H1 (cell line): ENCODE data around the gene TBC1D16. TPM values are rescaled to one million over a fixed set of nuclear protein-coding genes. Genes with fewer than 3 reads are reported as not detected.
A peak's percentile ranks its signal among the peaks of the same experiment; 100 is the strongest.

ENCODE experiments used
- CTCF ChIA-PET: fragments of 300-600 bp; sonication (Branson Sonifier 250); formaldehyde crosslinking; loops from one replicate; lab custom pipeline; 2021; ENCODE audit not compliant: partially characterized antibody; lab: Charles Lee
- POLR2A ChIA-PET: fragments of 300-600 bp; sonication (Branson Sonifier 250); formaldehyde crosslinking; loops from one replicate; lab custom pipeline; 2021; ENCODE audit warnings: inconsistent platforms; ENCODE audit not compliant: partially characterized antibody; lab: Charles Lee
- DNase-seq, 2 experiments: peaks; one replicate each; pipeline versions ENCODE4 v3.0.0 to v3.0.0-alpha.2; 2010 to 2022; ENCODE audit warnings: low spot score in 2 of 2, low read depth in 1 of 2, mixed read lengths in 1 of 2
- FAIRE-seq: peaks from 2 replicates; lab custom pipeline; 2011; peaks lifted over from hg19 to GRCh38; lab: Jason Lieb, UNC
- H2AFZ ChIP-seq: 2 replicates; pipeline ENCODE4 v1.8.1; 2012; ENCODE audit warnings: low read length, inconsistent platforms
- H2AK5ac ChIP-seq: 2 replicates; pipeline ENCODE4 v1.6.1; 2013; ENCODE audit warnings: low read depth, low read length
- H2BK120ac ChIP-seq: replicated peaks from 2 replicates; pipeline ENCODE3; 2013; ENCODE audit warnings: low read depth, low read length, inconsistent platforms
- H2BK12ac ChIP-seq: 2 replicates; pipeline ENCODE4 v1.6.1; 2013; ENCODE audit warnings: low read depth, low read length
- H2BK15ac ChIP-seq: 2 replicates; pipeline ENCODE4 v1.6.1; 2013; ENCODE audit warnings: low read length
- H2BK20ac ChIP-seq: 2 replicates; pipeline ENCODE4 v1.6.1; 2013; ENCODE audit warnings: low read length
- H2BK5ac ChIP-seq: 2 replicates; pipeline ENCODE4 v1.6.1; 2013; ENCODE audit warnings: low read depth, low read length
- H3K14ac ChIP-seq: 2 replicates; pipeline ENCODE4 v1.6.1; 2013; ENCODE audit warnings: inconsistent platforms; ENCODE audit not compliant: insufficient read length
- H3K18ac ChIP-seq: 2 replicates; pipeline ENCODE4 v1.6.1; 2013; ENCODE audit warnings: low read length; ENCODE audit errors: extremely low read depth
- H3K23ac ChIP-seq: 2 replicates; pipeline ENCODE4 v1.6.1; 2013; ENCODE audit warnings: inconsistent platforms; ENCODE audit not compliant: insufficient read length
- H3K23me2 ChIP-seq: 2 replicates; pipeline ENCODE4 v1.6.1; 2013; ENCODE audit warnings: low read depth, low read length
- H3K27ac ChIP-seq: 2 replicates; pipeline ENCODE4 v1.6.1; 2011; ENCODE audit warnings: low read depth, low read length, inconsistent platforms
- H3K27me3 ChIP-seq, 4 experiments: replicated peaks in 1 of 4; 1 replicate in 1 of 4; 2 replicates in 3 of 4; pipeline versions ENCODE4 v1.6.1 to v1.8.1; 2011 to 2013; ENCODE audit warnings: low read length in 3 of 4, mild to moderate bottlenecking in 3 of 4, inconsistent platforms in 2 of 4, mixed read lengths in 2 of 4, moderate library complexity in 1 of 4; ENCODE audit not compliant: control insufficient read depth in 3 of 4, insufficient read depth in 3 of 4; ENCODE audit errors: extremely low read depth in 1 of 4
- H3K36me3 ChIP-seq, 4 experiments: 2 replicates each; pipeline versions ENCODE4 v1.6.1 to v1.8.1; 2011 to 2013; ENCODE audit warnings: mild to moderate bottlenecking in 4 of 4, low read length in 3 of 4, moderate library complexity in 2 of 4, control low read depth in 1 of 4, inconsistent platforms in 1 of 4; ENCODE audit not compliant: insufficient read depth in 4 of 4, control insufficient read depth in 2 of 4
- H3K4ac ChIP-seq: replicated peaks from 2 replicates; pipeline ENCODE3; 2013; ENCODE audit warnings: low read length, low read depth, mixed read lengths, inconsistent platforms; ENCODE audit not compliant: insufficient read length
- H3K4me1 ChIP-seq, 4 experiments: replicated peaks in 1 of 4; 1 replicate in 1 of 4; 2 replicates in 3 of 4; pipeline versions ENCODE4 v1.6.1 to v1.8.1; 2011 to 2013; ENCODE audit warnings: low read length in 3 of 4, inconsistent platforms in 2 of 4, mixed read lengths in 1 of 4; ENCODE audit not compliant: insufficient read depth in 4 of 4, control insufficient read depth in 3 of 4
- H3K4me2 ChIP-seq, 2 experiments: 2 replicates each; pipeline versions ENCODE4 v1.6.1 to v1.8.1; 2011 to 2013; ENCODE audit warnings: low read depth in 2 of 2, low read length in 2 of 2, control low read depth in 1 of 2, inconsistent platforms in 1 of 2, mild to moderate bottlenecking in 1 of 2; ENCODE audit not compliant: insufficient read depth in 1 of 2
- H3K4me3 ChIP-seq, 4 experiments: fragments of 200-600, 300-600 bp in 1 of 4; sonication (generic), shearing (Covaris generic), sonication (Bioruptor Twin) in 1 of 4; 2 replicates each; pipeline versions ENCODE4 v1.5.1 to v1.8.1; 2011 to 2016; ENCODE audit warnings: low read length in 4 of 4, low read depth in 3 of 4, control low read depth in 2 of 4, inconsistent platforms in 2 of 4, mild to moderate bottlenecking in 2 of 4, mixed read lengths in 1 of 4, moderate library complexity in 1 of 4; ENCODE audit not compliant: insufficient read depth in 2 of 4; ENCODE audit errors: extremely low read depth in 1 of 4
- H3K56ac ChIP-seq: replicated peaks from 2 replicates; pipeline ENCODE3; 2013; ENCODE audit warnings: low read depth, mild to moderate bottlenecking, mixed read lengths, low read length, inconsistent platforms; ENCODE audit not compliant: insufficient read length
- H3K79me1 ChIP-seq: 2 replicates; pipeline ENCODE4 v1.6.1; 2013; ENCODE audit warnings: low read depth, low read length, control low read depth
- H3K79me2 ChIP-seq, 2 experiments: 2 replicates each; pipeline versions ENCODE4 v1.6.1 to v1.8.1; 2012 to 2013; ENCODE audit warnings: low read length in 2 of 2, mild to moderate bottlenecking in 2 of 2, inconsistent platforms in 1 of 2; ENCODE audit not compliant: insufficient read depth in 2 of 2, control insufficient read depth in 1 of 2
- H3K9ac ChIP-seq, 4 experiments: replicated peaks in 1 of 4; 1 replicate in 1 of 4; 2 replicates in 3 of 4; pipeline versions ENCODE4 v1.6.1 to v1.8.1; 2011 to 2013; ENCODE audit warnings: low read depth in 3 of 4, low read length in 3 of 4, control low read depth in 2 of 4, mild to moderate bottlenecking in 2 of 4, moderate library complexity in 2 of 4, inconsistent platforms in 1 of 4; ENCODE audit errors: extremely low read depth in 1 of 4
- H3K9me3 ChIP-seq, 2 experiments: 2 replicates each; pipeline versions ENCODE4 v1.6.1 to v1.8.1; 2012 to 2013; ENCODE audit warnings: mild to moderate bottlenecking in 2 of 2, moderate library complexity in 2 of 2, control low read depth in 1 of 2, inconsistent platforms in 1 of 2, low read depth in 1 of 2, low read length in 1 of 2, mixed read lengths in 1 of 2; ENCODE audit not compliant: insufficient read depth in 2 of 2
- H4K20me1 ChIP-seq, 2 experiments: replicated peaks in 1 of 2; 2 replicates each; pipeline versions ENCODE3 to v1.8.1; 2011 to 2013; ENCODE audit warnings: inconsistent platforms in 2 of 2, low read length in 2 of 2, mild to moderate bottlenecking in 1 of 2; ENCODE audit not compliant: insufficient read depth in 2 of 2, control insufficient read depth in 1 of 2
- H4K5ac ChIP-seq: 2 replicates; pipeline ENCODE4 v1.6.1; 2013; ENCODE audit warnings: low read length, low read depth, mixed read lengths, inconsistent platforms; ENCODE audit not compliant: insufficient read length
- H4K8ac ChIP-seq: 2 replicates; pipeline ENCODE4 v1.8.0; 2013; ENCODE audit warnings: mild to moderate bottlenecking, moderate library complexity, low read length, inconsistent platforms; ENCODE audit not compliant: insufficient read depth; ENCODE audit errors: extremely low read depth
- H4K91ac ChIP-seq: replicated peaks from 2 replicates; pipeline ENCODE3; 2013; ENCODE audit warnings: low read length, mixed read lengths, inconsistent platforms; ENCODE audit not compliant: insufficient read length
- BACH1 ChIP-seq: IDR thresholded peaks from 2 replicates; pipeline ENCODE4 v1.6.1; 2012; ENCODE audit warnings: low read length, improper control_type of control experiment
- CBX8 ChIP-seq: fragments of 300-800, 300-1000 bp; sonication (generic); IDR thresholded peaks from 2 replicates; pipeline ENCODE4 v1.7.1; 2016; ENCODE audit warnings: low read depth, low read length, borderline replicate concordance
- CEBPB ChIP-seq: IDR thresholded peaks from 2 replicates; pipeline ENCODE4 v1.6.1; 2012; ENCODE audit warnings: low read depth, low read length
- CREB1 ChIP-seq: IDR thresholded peaks from 2 replicates; pipeline ENCODE4 v1.6.1; 2012; ENCODE audit warnings: inconsistent platforms
- CTCF ChIP-seq, 3 experiments: IDR thresholded peaks; 1 replicate in 2 of 3; 2 replicates in 1 of 3; pipeline versions ENCODE4 v1.5.1 to v1.6.1; 2011; ENCODE audit warnings: low read length in 3 of 3, mild to moderate bottlenecking in 3 of 3, inconsistent platforms in 2 of 3, low read depth in 1 of 3, moderate library complexity in 1 of 3; ENCODE audit not compliant: insufficient read depth in 1 of 3; ENCODE audit errors: control extremely low read depth in 1 of 3
- HDAC2 ChIP-seq, 2 experiments: fragments of 300-600 bp in 1 of 2; sonication (generic) in 1 of 2; IDR thresholded peaks; 2 replicates each; pipeline ENCODE4 v1.6.1; 2011 to 2012; ENCODE audit warnings: low read depth in 2 of 2, low read length in 2 of 2, mild to moderate bottlenecking in 2 of 2, moderate library complexity in 2 of 2, borderline replicate concordance in 1 of 2, inconsistent platforms in 1 of 2
- POLR2A ChIP-seq, 2 experiments: IDR thresholded peaks; 1 replicate in 1 of 2; 2 replicates in 1 of 2; pipeline ENCODE4 v1.6.1; 2011; ENCODE audit warnings: low read depth in 2 of 2, low read length in 2 of 2, mild to moderate bottlenecking in 2 of 2; ENCODE audit errors: control extremely low read depth in 1 of 2
- SIX5 ChIP-seq: IDR thresholded peaks from 2 replicates; pipeline ENCODE4 v1.6.1; 2011; ENCODE audit warnings: mild to moderate bottlenecking, low read depth, low read length
- SP1 ChIP-seq: IDR thresholded peaks from 2 replicates; pipeline ENCODE4 v1.6.1; 2011; ENCODE audit warnings: low read depth, low read length
- SRF ChIP-seq: IDR thresholded peaks from 2 replicates; pipeline ENCODE4 v1.6.1; 2011; ENCODE audit warnings: mild to moderate bottlenecking, low read depth, low read length, moderate library complexity
- YY1 ChIP-seq: IDR thresholded peaks from 2 replicates; pipeline ENCODE4 v1.6.1; 2011; ENCODE audit warnings: low read depth, mild to moderate bottlenecking, low read length
- WGBS, 2 experiments: shearing (Covaris generic) in 1 of 2; methylation state at CpG; one replicate each; pipeline versions ENCODE4 v1.1.6 to v1.1.7; 2013 to 2015; ENCODE audit warnings: low lambda C conversion rate in 2 of 2, mixed read lengths in 2 of 2, inconsistent platforms in 1 of 2, low coverage in 1 of 2, missing lambda C conversion rate in 1 of 2; ENCODE audit not compliant: insufficient replicate concordance in 2 of 2, insufficient coverage in 1 of 2, insufficient read length in 1 of 2; ENCODE audit errors: extremely low coverage in 1 of 2, missing lambda C conversion rate in 1 of 2; 5-methylcytosine and 5-hydroxymethylcytosine counted together
- polyA plus RNA-seq, 7 experiments: library from polyadenylated mRNA; depleted of rRNA in 3 of 7; stranded (reverse) in 5 of 7; unstranded in 2 of 7; fragments of >200 nt in 5 of 7; fragments of 200-250 nt in 2 of 7; gene quantifications; 1 replicate in 5 of 7; 2 replicates in 1 of 7; 4 replicates in 1 of 7; pipeline versions ENCODE4 v1.2.1 to v1.2.3, GENCODE V29; 2011 to 2013; ENCODE audit warnings: missing spikeins in 2 of 7, mixed read lengths in 2 of 7
- total RNA-seq: library from RNA; stranded (reverse); fragmentation: NEBNext Ultra II Directional; extraction: Animal tissue kit (Norgen Biotek cat#: 25700); gene quantifications from 2 replicates; pipeline ENCODE4 v1.2.1, GENCODE V29; 2021

Gene TBC1D16
- total and polyA plus RNA-seq, 2 of the 8 experiments (the other 6 are each of a cell fraction or from before 2014, with no cell fraction given): 21.1 to 109 TPM

- H4K5ac ChIP-seq: no peak overlapping the region
- no peak overlapping the region for H3K4me3 ChIP-seq
- H3K9ac ChIP-seq: no peak overlapping the region
- CTCF ChIA-PET: interaction anchor here (0.6 to 4.8 kb wide), 13 partner anchors 12 to 102 kb away, joined by 3 to 25 read pairs (median 3); no protein-coding TSS in a partner anchor
- H3K23me2 ChIP-seq: peaks cover 2% of the 10 kb centered on the region; the same call in 1 of the 2 replicates
- H4K91ac ChIP-seq: no peak overlapping the region
- H2AFZ ChIP-seq: no peak overlapping the region
- no peaks in the 10 kb centered on the region for H3K27me3 ChIP-seq
- no peak overlapping the region for H3K23ac ChIP-seq
- H2BK5ac ChIP-seq: 0 out of 2 replicates have a peak overlapping the region, but pooled peaks have one; percentile 68
- H4K20me1 ChIP-seq: peaks cover 4 to 9% of the 10 kb centered on the region in 2 experiments
- no peak overlapping the region for H2BK12ac ChIP-seq
- H2AK5ac ChIP-seq: no peak overlapping the region
- no peak overlapping the region for H2BK120ac ChIP-seq
- H3K4me1 ChIP-seq: peaks cover 3 to 42% (median 27%) of the 10 kb centered on the region in 4 experiments
- POLR2A ChIA-PET: interaction anchor here (0.6 to 11.0 kb wide), 14 partner anchors 8 to 211 kb away, joined by 3 to 152 read pairs (median 4); partner anchors contain the start of genes CBX4 and GAA
- H3K4ac ChIP-seq: no peak overlapping the region
- H3K4me2 ChIP-seq: no peak overlapping the region
- no peak overlapping the region for H3K56ac ChIP-seq
- no peak for FAIRE-seq
- H3K36me3 ChIP-seq: peaks cover 7 to 10% (median 8%) of the 10 kb centered on the region in 4 experiments; a peak in 5 of 8 replicates
- no peak overlapping the region for H2BK20ac ChIP-seq
- 82% methylated on average over 18 of the region's 19 CpGs; no CpG with 5 or more reads in 1 of the 2 experiments for WGBS, 2 experiments
- no peaks in the 10 kb centered on the region for H3K79me1 ChIP-seq
- no peak overlapping the region for H3K14ac ChIP-seq
- no peak overlapping the region; the same call in none of the 2 replicates for H4K8ac ChIP-seq
- H3K27ac ChIP-seq: no peak overlapping the region
- no peaks in the 10 kb centered on the region for H3K79me2 ChIP-seq
- H3K18ac ChIP-seq: no peak overlapping the region
- no peak for DNase-seq
- H2BK15ac ChIP-seq: no peak overlapping the region
- no peaks in the 10 kb centered on the region for H3K9me3 ChIP-seq
- TF ChIP-seq CBX8 (no peak), POLR2A (IDR thresholded peaks at IDR 0.05; ENCODE audit: control extremely low read depth in 1 of 2, low read depth in 2 of 2, low read length in 2 of 2) (no peak), SIX5 (no peak), CEBPB (no peak), HDAC2 (IDR thresholded peaks at IDR 0.05; ENCODE audit: borderline replicate concordance in 1 of 2, low read depth in 2 of 2, low read length in 2 of 2) (no peak), CTCF (IDR thresholded peaks at IDR 0.05; ENCODE audit: control extremely low read depth in 1 of 3, insufficient read depth in 1 of 3, low read depth in 1 of 3, low read length in 3 of 3) (no peak), SP1 (no peak), CREB1 (no peak), BACH1 (no peak), SRF (no peak), YY1 (no peak)
Measured at GRCh38 chr17:79935197-79935885, 100.3 kb downstream of the TBC1D16 start.
